Vagina (tissue), 2 donors: ENCODE results near the gene HECW1.

Experiments
- CTCF ChIP-seq, 3 experiments: fragments of 450-650 bp in 2 of 3; fragments of 200-600 bp in 1 of 3; sonication (generic) in 1 of 3; IDR thresholded peaks; one replicate each; pipeline ENCODE4 v1.5.1; 2017 to 2019; ENCODE audit warnings: antibody characterized with exemption in 3 of 3, mild to moderate bottlenecking in 2 of 3, moderate library complexity in 2 of 3
- POLR2A ChIP-seq, 2 donors: fragments of 450-650 bp; IDR thresholded peaks; one replicate each; pipeline ENCODE4 v1.6.1; 2017; ENCODE audit warnings: antibody characterized with exemption in 2 of 2, mild to moderate bottlenecking in 2 of 2, moderate library complexity in 2 of 2
- POLR2AphosphoS5 ChIP-seq, 2 donors: sonication (generic); formaldehyde crosslinking; IDR thresholded peaks; one replicate each; pipeline ENCODE4 v1.9.0; 2017; ENCODE audit warnings: antibody characterized with exemption in 2 of 2, mild to moderate bottlenecking in 2 of 2, low read depth in 1 of 2; ENCODE audit not compliant: insufficient read depth in 1 of 2

- no peak for TF ChIP-seq CTCF (IDR thresholded peaks at IDR 0.05)
- no peak for TF ChIP-seq POLR2AphosphoS5 (IDR thresholded peaks at IDR 0.05; ENCODE audit: insufficient read depth in 1 of 2, low read depth in 1 of 2)
- TF ChIP-seq POLR2A (IDR thresholded peaks at IDR 0.05): no peak
Observed at GRCh38 chr7:43553999-43554398, 441.6 kb downstream of the HECW1 start.
